ENCODE results near the gene WASF2.

- TF ChIP-seq, protein P1, sequence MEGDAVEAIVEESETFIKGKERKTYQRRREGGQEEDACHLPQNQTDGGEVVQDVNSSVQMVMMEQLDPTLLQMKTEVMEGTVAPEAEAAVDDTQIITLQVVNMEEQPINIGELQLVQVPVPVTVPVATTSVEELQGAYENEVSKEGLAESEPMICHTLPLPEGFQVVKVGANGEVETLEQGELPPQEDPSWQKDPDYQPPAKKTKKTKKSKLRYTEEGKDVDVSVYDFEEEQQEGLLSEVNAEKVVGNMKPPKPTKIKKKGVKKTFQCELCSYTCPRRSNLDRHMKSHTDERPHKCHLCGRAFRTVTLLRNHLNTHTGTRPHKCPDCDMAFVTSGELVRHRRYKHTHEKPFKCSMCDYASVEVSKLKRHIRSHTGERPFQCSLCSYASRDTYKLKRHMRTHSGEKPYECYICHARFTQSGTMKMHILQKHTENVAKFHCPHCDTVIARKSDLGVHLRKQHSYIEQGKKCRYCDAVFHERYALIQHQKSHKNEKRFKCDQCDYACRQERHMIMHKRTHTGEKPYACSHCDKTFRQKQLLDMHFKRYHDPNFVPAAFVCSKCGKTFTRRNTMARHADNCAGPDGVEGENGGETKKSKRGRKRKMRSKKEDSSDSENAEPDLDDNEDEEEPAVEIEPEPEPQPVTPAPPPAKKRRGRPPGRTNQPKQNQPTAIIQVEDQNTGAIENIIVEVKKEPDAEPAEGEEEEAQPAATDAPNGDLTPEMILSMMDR (conservative IDR thresholded peaks at IDR 0.05; ENCODE audit: low read depth, low read length), result no peak
- no peak for TF ChIP-seq EZH2 (IDR thresholded peaks at IDR 0.05; ENCODE audit: low read length, unreplicated experiment)
Observed at GRCh38 chr1:27381969-27382762, 107.8 kb downstream of the WASF2 start.

Data from PC-3 (cell line).